HG03097 (cell line): ENCODE data around the gene MLF2.
"Not testable (repeated sequence)": the region's sequence is repeated elsewhere in the genome, so short reads cannot be mapped to it uniquely, and the experiment has no call there.

Source experiments
- ATAC-seq: cut with Tn5 transposase; IDR thresholded peaks from one replicate; pipeline ENCODE4 v1.9.1; 2021; ENCODE audit not compliant: unreplicated experiment, low FRiP score

MLF2 gene

DNA sequence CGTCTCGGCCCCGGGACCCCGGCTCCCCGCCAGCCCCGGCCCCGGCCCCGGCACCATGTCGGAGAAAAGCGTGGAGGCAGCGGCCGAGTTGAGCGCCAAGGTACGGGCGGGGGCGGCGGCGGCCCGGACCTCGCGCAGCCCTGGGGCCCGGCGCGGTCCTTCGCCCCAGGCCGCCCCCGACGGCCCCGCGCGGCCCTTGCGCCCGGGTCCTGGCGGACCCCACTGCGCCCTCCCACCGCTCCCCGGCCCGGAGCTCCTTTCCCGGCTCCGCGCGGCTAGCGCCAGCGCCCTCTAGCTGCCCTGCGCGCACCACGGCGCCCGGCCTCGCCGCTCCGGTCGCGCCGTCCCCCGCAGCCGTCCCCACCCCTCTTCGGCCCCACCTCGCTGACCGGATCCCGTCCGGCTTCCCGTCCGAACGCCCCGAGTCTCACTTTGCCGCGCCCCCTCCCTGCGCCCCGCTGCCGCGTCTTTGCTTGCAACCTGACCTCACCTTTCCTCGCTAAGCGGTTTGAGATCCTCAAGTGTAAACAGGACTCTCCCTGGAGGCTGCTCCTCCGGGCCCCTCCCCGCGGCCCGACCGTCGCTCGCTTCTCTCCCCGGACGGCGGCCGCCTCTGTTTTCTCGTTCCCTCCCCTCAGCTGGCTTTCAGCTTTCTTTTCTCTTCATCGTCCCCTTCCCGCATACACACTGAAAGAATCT is 13.9 kb upstream of the MLF2 start:
- ATAC-seq, result peak; percentile 46

GRCh38 chr12:6765634-6766581 is 13.0 kb upstream of the MLF2 start, which contains the start of gene PTMS:
Gene PTMS (plus strand): TSS chr12:6766363. CDS start chr12:6766706, 343 bp downstream.
- peak; percentile 20 for ATAC-seq

- no peak for ATAC-seq
Measured at GRCh38 chr12:6765048-6765633, 12.2 kb upstream of the MLF2 start.

GRCh38 chr12:6764011-6764828 is 11.3 kb upstream of the MLF2 start:
- peak; percentile 57 for ATAC-seq

- ATAC-seq, result no peak
Measured at GRCh38 chr12:6763380-6763779, 10.4 kb upstream of the MLF2 start.

- no peak for ATAC-seq
Measured at GRCh38 chr12:6759741-6760140, 6.8 kb upstream of the MLF2 start.

- no peak for ATAC-seq
Measured at GRCh38 chr12:6758506-6759095, 5.7 kb upstream of the MLF2 start.

- ATAC-seq, result no peak
Measured at GRCh38 chr12:6757028-6757690, 4.2 kb upstream of the MLF2 start.

DNA sequence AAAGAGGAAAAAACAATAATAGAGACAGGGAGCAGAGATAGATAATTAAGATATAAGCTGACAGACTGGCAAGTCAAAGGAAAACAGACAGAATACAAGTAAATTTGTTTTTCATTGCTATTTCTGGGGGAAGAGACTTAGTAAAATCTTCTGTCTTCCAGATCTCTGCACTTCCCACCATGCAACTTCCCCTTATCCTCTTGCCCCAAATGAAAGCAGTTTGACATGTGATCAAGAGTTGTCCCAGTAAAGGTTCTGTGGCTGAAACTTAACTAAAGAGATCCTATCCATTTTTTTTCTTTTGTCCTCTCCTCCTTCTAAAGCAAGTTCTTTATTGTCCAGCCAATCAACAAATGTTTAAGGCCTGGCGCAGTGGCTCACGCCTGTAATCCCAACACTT is 1.5 kb upstream of the MLF2 start:
- ATAC-seq, result no peak

GRCh38 chr12:6753772-6754356 is 923 bp upstream of the MLF2 start:
- no peak for ATAC-seq

GRCh38 chr12:6752167-6752920 is 597 bp downstream of the MLF2 start:
- no peak for ATAC-seq

DNA sequence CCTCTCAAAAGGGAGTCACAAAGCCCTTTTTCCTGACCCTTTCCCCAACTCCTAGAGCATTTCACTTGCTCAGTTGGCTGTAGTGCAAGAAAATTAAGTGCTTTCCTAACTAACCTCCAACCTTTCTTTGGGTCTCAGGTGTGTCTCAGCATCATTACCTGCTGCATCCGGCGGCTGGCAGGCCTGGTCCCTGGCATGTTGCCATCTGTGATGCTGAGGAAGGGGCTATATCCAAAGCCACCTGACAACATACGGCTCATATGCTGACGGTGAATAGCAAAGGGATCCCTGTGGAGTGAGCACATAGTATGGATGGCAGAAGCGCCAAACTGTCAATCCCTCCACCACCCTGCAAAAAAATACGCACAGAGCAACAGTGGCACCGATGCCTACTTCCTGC is 1.2 kb downstream of the MLF2 start:
- ATAC-seq, result no peak

- no peak for ATAC-seq
Measured at GRCh38 chr12:6750506-6750905, 2.4 kb downstream of the MLF2 start.

- no peak for ATAC-seq
Measured at GRCh38 chr12:6748761-6749160, 4.2 kb downstream of the MLF2 start.

- no peak for ATAC-seq
Measured at GRCh38 chr12:6747216-6747615, 5.7 kb downstream of the MLF2 start.

DNA sequence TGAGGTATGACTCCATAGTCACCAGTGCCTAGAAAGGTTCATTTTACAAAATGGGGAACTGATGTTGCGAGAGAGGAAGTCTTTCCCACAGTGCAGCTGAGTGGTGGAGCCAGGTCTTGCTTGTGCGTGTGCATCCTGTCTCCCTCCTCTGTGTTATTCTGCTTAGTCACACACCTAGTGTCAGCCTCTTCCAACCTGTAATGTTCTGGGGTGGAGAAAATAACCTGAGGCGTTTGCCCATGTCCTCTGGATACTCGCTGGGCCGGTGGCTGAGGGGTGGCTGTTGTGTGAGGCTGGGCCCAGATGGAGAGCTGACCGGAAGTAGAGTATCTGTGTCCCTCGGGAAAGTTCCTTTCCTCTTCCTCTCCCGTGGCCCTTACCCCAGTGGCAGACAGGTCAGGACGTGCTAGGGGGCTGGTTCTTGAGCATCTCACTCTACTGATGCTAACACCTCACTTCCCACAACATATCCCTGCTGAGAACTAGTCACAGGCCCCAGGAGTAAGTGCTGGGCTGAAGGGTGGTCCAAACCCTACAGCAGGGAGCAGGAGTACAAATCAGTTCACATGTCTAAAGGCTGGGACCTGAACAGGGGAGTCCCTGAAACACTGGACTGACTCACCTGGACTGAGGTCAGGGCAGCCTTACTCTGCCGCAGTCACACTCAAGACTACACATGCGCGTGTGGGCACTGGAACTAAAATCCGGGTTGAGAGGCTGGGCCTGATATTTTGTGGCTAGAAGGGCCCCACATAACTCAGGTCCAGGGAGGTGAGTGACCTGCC is 7.0 kb downstream of the MLF2 start:
- ATAC-seq, result no peak

DNA sequence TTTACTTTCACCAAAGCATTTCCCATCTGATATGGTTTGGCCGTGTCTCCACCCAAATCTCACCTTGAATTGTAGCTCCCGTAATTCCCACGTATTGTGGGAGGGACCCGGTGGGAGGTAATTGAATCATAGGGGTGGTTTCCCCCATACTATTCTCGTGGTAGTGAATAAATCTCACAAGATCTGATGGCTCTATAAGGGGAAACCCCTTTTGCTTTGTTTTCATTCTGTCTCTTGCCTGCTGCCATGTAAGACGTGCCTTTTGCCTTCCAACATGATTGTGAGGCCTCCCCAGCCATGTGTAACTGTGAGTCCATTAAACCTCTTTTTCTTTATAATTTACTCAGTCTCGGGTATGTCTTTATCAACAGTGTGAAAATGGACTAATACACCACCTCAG is 9.6 kb downstream of the MLF2 start:
- not testable (repeated sequence) for ATAC-seq

DNA sequence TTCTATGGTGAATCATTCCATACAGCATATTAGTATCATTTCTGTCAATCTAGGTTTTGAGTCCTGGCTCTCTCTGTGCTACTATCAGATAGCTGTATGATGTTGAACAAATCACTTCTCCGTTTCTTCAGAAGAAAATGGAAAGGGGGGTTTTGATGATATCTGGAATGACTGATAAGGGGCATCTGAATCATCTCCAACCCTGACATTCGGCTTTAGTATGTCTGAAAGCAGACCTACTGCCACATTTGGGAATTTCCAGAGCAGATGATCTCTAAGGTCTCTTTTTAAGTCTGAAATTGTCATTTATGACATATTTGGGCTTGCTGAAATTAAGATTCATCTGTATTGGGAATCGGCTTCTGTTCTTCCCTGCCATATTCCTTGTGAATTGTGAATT is 10.1 kb downstream of the MLF2 start:
- no peak for ATAC-seq
